HFF-Myc (cell line): ENCODE data around the gene ABCA4.
"Not testable (repeated sequence)": the region's sequence is repeated elsewhere in the genome, so short reads cannot be mapped to it uniquely, and the experiment has no call there.

Source experiments
- DNase-seq: peaks from one replicate; pipeline ENCODE4 v3.0.0-alpha.2; 2011; ENCODE audit warnings: low read depth; ENCODE audit errors: extremely low read depth
- H3K4me3 ChIP-seq: replicated peaks from 2 replicates; pipeline ENCODE4 v1.5.1; 2011; ENCODE audit warnings: low read depth, mild to moderate bottlenecking, control low read depth, low read length
- TF ChIP-seq, protein P1 (sequence below): IDR thresholded peaks from 2 replicates; pipeline ENCODE4 v1.5.1; 2012; ENCODE audit warnings: mild to moderate bottlenecking, low read depth, low read length, control low read depth; ENCODE audit errors: missing control alignments

The ABCA4 gene

DNA sequence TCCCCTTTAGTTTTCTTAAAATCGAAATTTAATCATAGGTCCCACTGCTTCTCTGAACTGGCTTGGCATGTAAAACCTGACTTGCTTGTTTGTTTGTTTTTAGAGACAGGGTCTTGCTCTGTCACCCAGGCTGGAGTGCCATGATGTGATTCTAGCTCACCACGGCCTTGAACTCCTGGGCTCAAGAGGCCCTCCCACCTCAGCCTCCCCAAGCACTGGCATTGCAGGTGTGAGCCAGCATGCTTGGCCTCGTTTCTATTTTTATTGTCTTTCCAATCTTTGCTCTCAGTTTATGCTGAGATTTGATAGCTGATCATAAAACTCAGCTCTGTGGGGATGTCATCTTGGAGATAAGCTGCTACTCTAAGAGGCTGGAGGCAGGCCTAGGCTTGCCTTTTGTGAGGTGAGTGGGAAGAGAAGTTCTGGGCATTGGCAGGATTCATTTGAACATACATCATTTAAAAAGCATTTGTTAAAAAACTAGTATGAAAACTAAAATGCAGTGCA is 160.3 kb downstream of the ABCA4 start:
- H3K4me3 ChIP-seq: no peak overlapping the region
- TF ChIP-seq, protein P1, sequence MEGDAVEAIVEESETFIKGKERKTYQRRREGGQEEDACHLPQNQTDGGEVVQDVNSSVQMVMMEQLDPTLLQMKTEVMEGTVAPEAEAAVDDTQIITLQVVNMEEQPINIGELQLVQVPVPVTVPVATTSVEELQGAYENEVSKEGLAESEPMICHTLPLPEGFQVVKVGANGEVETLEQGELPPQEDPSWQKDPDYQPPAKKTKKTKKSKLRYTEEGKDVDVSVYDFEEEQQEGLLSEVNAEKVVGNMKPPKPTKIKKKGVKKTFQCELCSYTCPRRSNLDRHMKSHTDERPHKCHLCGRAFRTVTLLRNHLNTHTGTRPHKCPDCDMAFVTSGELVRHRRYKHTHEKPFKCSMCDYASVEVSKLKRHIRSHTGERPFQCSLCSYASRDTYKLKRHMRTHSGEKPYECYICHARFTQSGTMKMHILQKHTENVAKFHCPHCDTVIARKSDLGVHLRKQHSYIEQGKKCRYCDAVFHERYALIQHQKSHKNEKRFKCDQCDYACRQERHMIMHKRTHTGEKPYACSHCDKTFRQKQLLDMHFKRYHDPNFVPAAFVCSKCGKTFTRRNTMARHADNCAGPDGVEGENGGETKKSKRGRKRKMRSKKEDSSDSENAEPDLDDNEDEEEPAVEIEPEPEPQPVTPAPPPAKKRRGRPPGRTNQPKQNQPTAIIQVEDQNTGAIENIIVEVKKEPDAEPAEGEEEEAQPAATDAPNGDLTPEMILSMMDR: no peak
- DNase-seq: no peak

DNA sequence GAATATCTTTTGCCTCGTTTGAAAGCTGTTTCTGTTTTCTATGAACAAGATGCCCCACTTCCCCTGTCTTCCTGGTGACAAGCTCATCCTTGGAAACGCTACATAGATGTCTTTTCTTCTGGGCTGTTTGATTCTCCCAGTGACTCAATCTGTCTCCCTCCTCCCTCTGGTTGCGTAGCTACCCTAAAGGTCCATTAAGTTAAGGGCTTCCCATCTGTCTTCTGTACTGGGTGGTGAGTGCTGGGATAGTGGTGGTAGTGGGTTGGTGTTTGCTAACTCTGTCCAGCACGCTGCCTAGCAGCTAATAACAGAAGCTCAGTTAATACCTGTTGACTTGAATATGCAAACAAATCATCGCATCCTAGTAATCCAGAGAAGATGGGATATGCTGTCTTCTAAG is 161.5 kb downstream of the ABCA4 start:
- TF ChIP-seq, protein P1: no peak
- no peak overlapping the region for H3K4me3 ChIP-seq
- no peak for DNase-seq

DNA sequence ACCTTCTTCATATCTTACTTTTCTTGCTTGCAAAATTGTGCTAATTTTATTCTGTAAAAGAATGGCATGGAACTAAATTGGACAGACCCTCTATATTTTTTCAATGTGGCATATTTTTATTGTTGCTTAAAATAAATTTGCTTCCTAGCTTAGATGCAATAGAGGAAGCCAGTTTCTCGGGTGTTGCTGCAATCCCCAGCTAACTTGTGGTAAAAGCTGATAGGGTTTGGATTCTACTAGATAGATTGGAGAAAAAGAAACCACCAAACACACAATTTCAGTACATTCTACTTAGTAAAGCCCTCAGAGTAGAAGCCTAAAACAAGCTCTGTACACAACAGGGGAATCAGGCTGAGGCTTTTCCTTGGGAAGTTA is 162.2 kb downstream of the ABCA4 start:
- no peak for DNase-seq
- TF ChIP-seq, protein P1: no peak
- H3K4me3 ChIP-seq: no peak overlapping the region

DNA sequence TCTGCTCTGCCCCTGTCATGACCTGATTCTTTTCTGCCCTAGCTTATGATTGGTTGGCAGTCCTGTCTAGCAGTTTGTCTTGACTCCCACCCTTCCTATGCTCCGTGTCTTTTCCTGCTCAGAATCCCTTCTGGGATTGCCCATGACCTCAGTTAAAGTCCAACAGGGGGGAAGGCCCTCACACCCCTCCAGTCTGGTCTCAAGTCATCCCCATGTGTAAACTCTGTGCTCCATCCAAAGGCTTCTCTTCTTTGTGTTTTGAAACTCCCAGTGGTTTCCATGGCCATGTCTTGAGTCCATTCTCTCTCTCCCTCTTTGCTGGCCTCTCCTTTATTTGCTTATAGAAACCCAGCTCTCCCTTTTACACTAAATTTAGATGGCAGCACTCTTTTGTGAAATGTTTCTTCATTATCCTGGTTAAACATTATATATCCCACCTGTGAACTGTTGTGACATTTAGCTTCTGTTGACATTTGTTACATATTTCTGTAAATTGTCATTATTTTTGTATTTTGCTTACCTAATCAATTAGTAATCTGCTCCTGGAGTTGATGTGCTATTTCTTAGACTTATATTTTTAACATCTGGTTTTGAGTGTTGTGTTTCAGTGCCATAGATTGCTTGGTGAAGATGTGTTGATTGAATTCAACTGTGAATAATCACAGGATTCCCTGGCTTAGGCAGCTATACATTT is 162.8 kb downstream of the ABCA4 start:
- TF ChIP-seq, protein P1: no peak
- no peak overlapping the region for H3K4me3 ChIP-seq
- no peak for DNase-seq

DNA sequence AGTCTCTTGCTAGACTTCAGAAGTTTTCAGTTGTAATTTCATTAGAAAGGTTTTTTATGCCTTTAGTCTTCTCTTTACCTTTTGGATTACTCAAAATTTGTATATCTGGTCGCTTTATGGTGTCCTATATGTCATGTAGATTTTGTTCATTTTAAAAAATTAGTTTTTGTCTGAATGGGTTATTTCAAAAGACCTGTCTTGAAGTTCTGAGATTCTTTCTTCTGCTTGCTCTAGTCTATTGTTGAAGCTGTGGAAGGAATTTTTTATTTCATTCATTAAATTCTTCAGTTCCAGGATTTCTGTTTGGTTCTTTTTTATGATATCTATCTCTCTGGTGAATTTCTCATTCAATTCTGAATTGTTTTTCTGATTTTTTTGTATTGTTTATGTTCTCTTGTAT is 165.2 kb downstream of the ABCA4 start:
- H3K4me3 ChIP-seq: no peak overlapping the region
- TF ChIP-seq, protein P1: no peak
- DNase-seq: no peak

DNA sequence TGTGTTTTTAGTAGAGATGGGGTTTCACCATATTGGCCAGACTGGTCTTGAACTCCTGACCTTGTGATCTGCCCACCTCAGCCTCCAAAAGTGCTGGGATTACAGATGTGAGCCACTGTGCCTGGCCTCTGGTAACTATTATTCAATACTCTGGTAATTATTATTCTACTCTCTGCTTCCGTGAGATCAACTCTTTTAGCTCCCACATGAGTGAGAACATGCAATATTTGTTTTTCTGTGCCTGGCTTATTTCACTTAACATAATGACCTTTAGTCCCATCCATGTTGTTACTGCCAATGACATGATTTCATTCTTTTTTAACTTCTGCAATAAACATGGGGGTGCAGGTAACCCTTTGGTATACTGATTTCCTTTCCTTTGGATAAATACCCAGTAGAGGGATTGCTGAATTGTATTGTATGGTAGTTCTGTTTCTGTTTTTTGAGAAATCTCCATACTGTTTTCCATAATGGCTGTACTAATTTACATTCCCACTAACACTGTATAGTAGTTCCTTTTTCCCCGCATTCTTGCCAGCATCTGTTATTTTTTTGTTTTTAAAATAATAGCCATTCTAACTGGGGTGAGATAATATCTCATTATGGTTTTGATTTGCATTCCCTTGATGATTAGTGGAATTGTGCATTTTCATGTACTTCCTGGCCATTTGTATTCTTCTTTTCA is 173.8 kb downstream of the ABCA4 start:
- not testable (repeated sequence) for DNase-seq, H3K4me3 ChIP-seq
